ENCODE measurements around the gene TCL1A.

TCL1A gene

GRCh38 chr14:95741781-95742180 is 27.9 kb upstream of the TCL1A start:
- Histone ChIP-seq H3K4me2 (ENCODE audit: insufficient read depth, low read length) (no peak overlapping the region), H3K4me1 (ENCODE audit: insufficient read depth, low read length) (no peaks in the 10 kb centered on the region), H3K36me3 (ENCODE audit: insufficient read depth, low read length) (no peaks in the 10 kb centered on the region), H3K9me3 (ENCODE audit: insufficient read depth, low read length, severe bottlenecking) (no peaks in the 10 kb centered on the region), H3K4me3 (ENCODE audit: low read depth in 1 of 2, low read length in 2 of 2) (no peak overlapping the region), H4K20me1 (ENCODE audit: insufficient read depth, low read length) (no peaks in the 10 kb centered on the region), H2AFZ (ENCODE audit: low read depth, low read length) (no peak overlapping the region), H3K27me3 (ENCODE audit: insufficient read depth, low read length, poor library complexity) (no peaks in the 10 kb centered on the region), H3K9ac (ENCODE audit: low read depth, low read length) (no peak overlapping the region), H3K27ac (ENCODE audit: low read length) (no peak overlapping the region), H3K79me2 (ENCODE audit: insufficient read depth, low read length) (no peaks in the 10 kb centered on the region)
- TF ChIP-seq EZH2 (IDR thresholded peaks at IDR 0.05; ENCODE audit: borderline replicate concordance, low read depth, low read length, severe bottlenecking) (no peak), CTCF (IDR thresholded peaks at IDR 0.05; ENCODE audit: borderline replicate concordance, extremely low read depth, low read length, poor library complexity, severe bottlenecking) (no peak)
- DNase-seq (no peak), ATAC-seq (ENCODE audit: insufficient read depth, low read depth) (no peak)

GRCh38 chr14:95741038-95741490 is 27.1 kb upstream of the TCL1A start:
- Histone ChIP-seq H2AFZ (ENCODE audit: low read depth, low read length) (no peak overlapping the region), H3K4me3 (ENCODE audit: low read depth in 1 of 2, low read length in 2 of 2) (no peak overlapping the region), H3K27me3 (ENCODE audit: insufficient read depth, low read length, poor library complexity) (no peaks in the 10 kb centered on the region), H4K20me1 (ENCODE audit: insufficient read depth, low read length) (no peaks in the 10 kb centered on the region), H3K36me3 (ENCODE audit: insufficient read depth, low read length) (no peaks in the 10 kb centered on the region), H3K9me3 (ENCODE audit: insufficient read depth, low read length, severe bottlenecking) (no peaks in the 10 kb centered on the region), H3K4me2 (ENCODE audit: insufficient read depth, low read length) (no peak overlapping the region), H3K27ac (ENCODE audit: low read length) (no peak overlapping the region), H3K4me1 (ENCODE audit: insufficient read depth, low read length) (no peaks in the 10 kb centered on the region), H3K79me2 (ENCODE audit: insufficient read depth, low read length) (no peaks in the 10 kb centered on the region), H3K9ac (ENCODE audit: low read depth, low read length) (no peak overlapping the region)
- no peak for DNase-seq
- no peak; the same call in 2 of the 3 replicates for ATAC-seq (ENCODE audit: insufficient read depth, low read depth)
- TF ChIP-seq EZH2 (IDR thresholded peaks at IDR 0.05; ENCODE audit: borderline replicate concordance, low read depth, low read length, severe bottlenecking) (no peak), CTCF (IDR thresholded peaks at IDR 0.05; ENCODE audit: borderline replicate concordance, extremely low read depth, low read length, poor library complexity, severe bottlenecking) (no peak)

- H3K9me3 ChIP-seq (ENCODE audit: insufficient read depth, low read length, severe bottlenecking): no peaks in the 10 kb centered on the region
- no peak overlapping the region for H3K9ac ChIP-seq (ENCODE audit: low read depth, low read length)
- H3K4me3 ChIP-seq (ENCODE audit: low read depth in 1 of 2, low read length in 2 of 2): no peak overlapping the region
- no peaks in the 10 kb centered on the region for H3K27me3 ChIP-seq (ENCODE audit: insufficient read depth, low read length, poor library complexity)
- TF ChIP-seq EZH2 (IDR thresholded peaks at IDR 0.05; ENCODE audit: borderline replicate concordance, low read depth, low read length, severe bottlenecking) (no peak), CTCF (IDR thresholded peaks at IDR 0.05; ENCODE audit: borderline replicate concordance, extremely low read depth, low read length, poor library complexity, severe bottlenecking) (no peak)
- H3K79me2 ChIP-seq (ENCODE audit: insufficient read depth, low read length): no peaks in the 10 kb centered on the region
- ATAC-seq (ENCODE audit: insufficient read depth, low read depth): no peak
- H3K4me1 ChIP-seq (ENCODE audit: insufficient read depth, low read length): no peaks in the 10 kb centered on the region
- no peaks in the 10 kb centered on the region for H3K36me3 ChIP-seq (ENCODE audit: insufficient read depth, low read length)
- DNase-seq: no peak
- no peak overlapping the region for H3K27ac ChIP-seq (ENCODE audit: low read length)
- H2AFZ ChIP-seq (ENCODE audit: low read depth, low read length): no peak overlapping the region
- no peaks in the 10 kb centered on the region for H4K20me1 ChIP-seq (ENCODE audit: insufficient read depth, low read length)
- H3K4me2 ChIP-seq (ENCODE audit: insufficient read depth, low read length): no peak overlapping the region
Observed at GRCh38 chr14:95739356-95739755, 25.4 kb upstream of the TCL1A start.

- Histone ChIP-seq H3K4me2 (ENCODE audit: insufficient read depth, low read length) (no peak overlapping the region), H4K20me1 (ENCODE audit: insufficient read depth, low read length) (no peaks in the 10 kb centered on the region), H3K9ac (ENCODE audit: low read depth, low read length) (no peak overlapping the region), H2AFZ (ENCODE audit: low read depth, low read length) (no peak overlapping the region), H3K9me3 (ENCODE audit: insufficient read depth, low read length, severe bottlenecking) (no peaks in the 10 kb centered on the region), H3K79me2 (ENCODE audit: insufficient read depth, low read length) (no peaks in the 10 kb centered on the region), H3K27me3 (ENCODE audit: insufficient read depth, low read length, poor library complexity) (no peaks in the 10 kb centered on the region), H3K27ac (ENCODE audit: low read length) (no peak overlapping the region), H3K4me1 (ENCODE audit: insufficient read depth, low read length) (no peaks in the 10 kb centered on the region), H3K36me3 (ENCODE audit: insufficient read depth, low read length) (no peaks in the 10 kb centered on the region), H3K4me3 (ENCODE audit: low read depth in 1 of 2, low read length in 2 of 2) (no peak overlapping the region)
- ATAC-seq (ENCODE audit: insufficient read depth, low read depth) (no peak), DNase-seq (no peak)
- TF ChIP-seq EZH2 (IDR thresholded peaks at IDR 0.05; ENCODE audit: borderline replicate concordance, low read depth, low read length, severe bottlenecking): no peak
- TF ChIP-seq CTCF (IDR thresholded peaks at IDR 0.05; ENCODE audit: borderline replicate concordance, extremely low read depth, low read length, poor library complexity, severe bottlenecking): no peak
Observed at GRCh38 chr14:95733212-95733611, 19.3 kb upstream of the TCL1A start.
